Measurements from ENCODE around the gene DPH3.
A peak's percentile ranks its signal among the peaks of the same experiment; 100 is the strongest.

The DPH3 gene

GRCh38 chr3:16240229-16241023, 24.3 kb downstream of the DPH3 start:
- WGBS, result 60% methylated on average over 6 of the region's 6 CpGs
- H3K4me1 ChIP-seq (ENCODE audit: control insufficient read depth, insufficient read depth, low read depth, low read length), result no peaks in the 10 kb centered on the region
- H2BK15ac ChIP-seq (ENCODE audit: low read depth, poor library complexity, severe bottlenecking), result no peak overlapping the region
- H2AFZ ChIP-seq (ENCODE audit: low read depth, low read length), result no peak overlapping the region
- H3K23ac ChIP-seq (ENCODE audit: low read length in 2 of 2), result no peak overlapping the region
- no peak overlapping the region for H4K91ac ChIP-seq (ENCODE audit: low read length)
- H3K27ac ChIP-seq (ENCODE audit: low read length, poor library complexity, severe bottlenecking), result no peak overlapping the region
- no peak overlapping the region for H2AK5ac ChIP-seq (ENCODE audit: low read length, severe bottlenecking)
- H3K14ac ChIP-seq (ENCODE audit: low read length in 2 of 2), result no peak overlapping the region
- H3K4ac ChIP-seq (ENCODE audit: low read depth in 1 of 2, low read length in 2 of 2), result peak overlapping the region in 1 of 2 experiments; percentile 76
- H2BK5ac ChIP-seq (ENCODE audit: low read depth, low read length, poor library complexity, severe bottlenecking), result no peak overlapping the region
- DNase-seq, result peak; percentile 84
- H2BK12ac ChIP-seq (ENCODE audit: low read length in 2 of 2), result peak overlapping the region in 1 of 2 experiments; percentile 60
- H3K36me3 ChIP-seq (ENCODE audit: control insufficient read depth in 1 of 2, insufficient read depth in 2 of 2, low read depth in 1 of 2, low read length in 2 of 2), result no peaks in the 10 kb centered on the region
- no peak overlapping the region for H3K4me2 ChIP-seq (ENCODE audit: low read length, poor library complexity, severe bottlenecking)
- peak overlapping the region in 1 of 2 experiments; percentile 76 for H3K18ac ChIP-seq (ENCODE audit: low read depth in 1 of 2, low read length in 2 of 2)
- H4K8ac ChIP-seq (ENCODE audit: low read length), result no peak overlapping the region
- no peak overlapping the region for H2BK120ac ChIP-seq (ENCODE audit: low read depth, low read length)
- no peaks in the 10 kb centered on the region for H3K9me3 ChIP-seq (ENCODE audit: control insufficient read depth, low read length)
- H3K79me1 ChIP-seq (replicated peaks; ENCODE audit: low read length, poor library complexity, severe bottlenecking), result no peaks in the 10 kb centered on the region
- H3K4me3 ChIP-seq (ENCODE audit: insufficient read depth in 1 of 2, low read depth in 1 of 2, low read length in 2 of 2), result no peak overlapping the region
- no peaks in the 10 kb centered on the region for H3K27me3 ChIP-seq (ENCODE audit: control insufficient read depth in 1 of 2, insufficient read depth in 1 of 2, low read length in 2 of 2)
- peak overlapping the region; percentile 75 for H3K9ac ChIP-seq (ENCODE audit: low read length)

GRCh38 chr3:16239780-16240179, 25.0 kb downstream of the DPH3 start:
- no peak overlapping the region for H3K4ac ChIP-seq (ENCODE audit: low read depth in 1 of 2, low read length in 2 of 2)
- H3K4me2 ChIP-seq (ENCODE audit: low read length, poor library complexity, severe bottlenecking), result no peak overlapping the region
- peak overlapping the region in 1 of 2 experiments; percentile 12 for H3K4me3 ChIP-seq (ENCODE audit: insufficient read depth in 1 of 2, low read depth in 1 of 2, low read length in 2 of 2)
- WGBS, result 9% methylated on average over 4 of the region's 4 CpGs
- H3K27ac ChIP-seq (ENCODE audit: low read length, poor library complexity, severe bottlenecking), result no peak overlapping the region
- H2BK15ac ChIP-seq (ENCODE audit: low read depth, poor library complexity, severe bottlenecking), result no peak overlapping the region
- no peaks in the 10 kb centered on the region for H3K36me3 ChIP-seq (ENCODE audit: control insufficient read depth in 1 of 2, insufficient read depth in 2 of 2, low read depth in 1 of 2, low read length in 2 of 2)
- no peak overlapping the region for H3K23ac ChIP-seq (ENCODE audit: low read length in 2 of 2)
- H2BK120ac ChIP-seq (ENCODE audit: low read depth, low read length), result no peak overlapping the region
- no peak overlapping the region for H4K91ac ChIP-seq (ENCODE audit: low read length)
- no peak overlapping the region for H2AK5ac ChIP-seq (ENCODE audit: low read length, severe bottlenecking)
- no peak overlapping the region for H3K18ac ChIP-seq (ENCODE audit: low read depth in 1 of 2, low read length in 2 of 2)
- H3K27me3 ChIP-seq (ENCODE audit: control insufficient read depth in 1 of 2, insufficient read depth in 1 of 2, low read length in 2 of 2), result no peaks in the 10 kb centered on the region
- no peak overlapping the region for H2AFZ ChIP-seq (ENCODE audit: low read depth, low read length)
- H3K9ac ChIP-seq (ENCODE audit: low read length), result peak overlapping the region; percentile 75
- H3K9me3 ChIP-seq (ENCODE audit: control insufficient read depth, low read length), result no peaks in the 10 kb centered on the region
- H3K4me1 ChIP-seq (ENCODE audit: control insufficient read depth, insufficient read depth, low read depth, low read length), result no peaks in the 10 kb centered on the region
- no peaks in the 10 kb centered on the region for H3K79me1 ChIP-seq (replicated peaks; ENCODE audit: low read length, poor library complexity, severe bottlenecking)
- H2BK5ac ChIP-seq (ENCODE audit: low read depth, low read length, poor library complexity, severe bottlenecking), result no peak overlapping the region
- peak; percentile 76 for DNase-seq
- H2BK12ac ChIP-seq (ENCODE audit: low read length in 2 of 2), result no peak overlapping the region
- H4K8ac ChIP-seq (ENCODE audit: low read length), result no peak overlapping the region
- H3K14ac ChIP-seq (ENCODE audit: low read length in 2 of 2), result no peak overlapping the region

- peak overlapping the region; percentile 66 for H4K8ac ChIP-seq (ENCODE audit: low read length)
- no peak overlapping the region for H2BK15ac ChIP-seq (ENCODE audit: low read depth, poor library complexity, severe bottlenecking)
- no peak overlapping the region for H2AK5ac ChIP-seq (ENCODE audit: low read length, severe bottlenecking)
- H3K27me3 ChIP-seq (ENCODE audit: control insufficient read depth in 1 of 2, insufficient read depth in 1 of 2, low read length in 2 of 2), result no peaks in the 10 kb centered on the region
- H3K18ac ChIP-seq (ENCODE audit: low read depth in 1 of 2, low read length in 2 of 2), result peak overlapping the region; percentile 19 to 63
- H3K9ac ChIP-seq (ENCODE audit: low read length), result peak overlapping the region; percentile 75
- no peak overlapping the region for H2AFZ ChIP-seq (ENCODE audit: low read depth, low read length)
- no peak for DNase-seq
- peak overlapping the region in 1 of 2 experiments; percentile 65 for H2BK12ac ChIP-seq (ENCODE audit: low read length in 2 of 2)
- H3K4me2 ChIP-seq (ENCODE audit: low read length, poor library complexity, severe bottlenecking), result no peak overlapping the region
- no peaks in the 10 kb centered on the region for H3K4me1 ChIP-seq (ENCODE audit: control insufficient read depth, insufficient read depth, low read depth, low read length)
- no peak overlapping the region for H2BK120ac ChIP-seq (ENCODE audit: low read depth, low read length)
- no peak overlapping the region for H3K23ac ChIP-seq (ENCODE audit: low read length in 2 of 2)
- H3K79me1 ChIP-seq (replicated peaks; ENCODE audit: low read length, poor library complexity, severe bottlenecking), result no peaks in the 10 kb centered on the region
- no peaks in the 10 kb centered on the region for H3K9me3 ChIP-seq (ENCODE audit: control insufficient read depth, low read length)
- no peak overlapping the region for H3K4ac ChIP-seq (ENCODE audit: low read depth in 1 of 2, low read length in 2 of 2)
- H2BK5ac ChIP-seq (ENCODE audit: low read depth, low read length, poor library complexity, severe bottlenecking), result no peak overlapping the region
- H3K4me3 ChIP-seq (ENCODE audit: insufficient read depth in 1 of 2, low read depth in 1 of 2, low read length in 2 of 2), result peak overlapping the region in 1 of 2 experiments; percentile 12
- H3K14ac ChIP-seq (ENCODE audit: low read length in 2 of 2), result no peak overlapping the region
- WGBS, result 77% methylated on average over 3 of the region's 3 CpGs
- no peak overlapping the region for H3K27ac ChIP-seq (ENCODE audit: low read length, poor library complexity, severe bottlenecking)
- H4K91ac ChIP-seq (ENCODE audit: low read length), result peak overlapping the region; percentile 15
- no peaks in the 10 kb centered on the region for H3K36me3 ChIP-seq (ENCODE audit: control insufficient read depth in 1 of 2, insufficient read depth in 2 of 2, low read depth in 1 of 2, low read length in 2 of 2)
These were observed 25.5 kb downstream of the DPH3 start for GRCh38 chr3:16239086-16239770.

- H3K18ac ChIP-seq (ENCODE audit: low read depth in 1 of 2, low read length in 2 of 2), result peak overlapping the region in 1 of 2 experiments; percentile 2
- no peak overlapping the region for H3K4me3 ChIP-seq (ENCODE audit: insufficient read depth in 1 of 2, low read depth in 1 of 2, low read length in 2 of 2)
- H3K36me3 ChIP-seq (ENCODE audit: control insufficient read depth in 1 of 2, insufficient read depth in 2 of 2, low read depth in 1 of 2, low read length in 2 of 2), result no peaks in the 10 kb centered on the region
- no peaks in the 10 kb centered on the region for H3K4me1 ChIP-seq (ENCODE audit: control insufficient read depth, insufficient read depth, low read depth, low read length)
- no peak overlapping the region for H2BK15ac ChIP-seq (ENCODE audit: low read depth, poor library complexity, severe bottlenecking)
- H3K4me2 ChIP-seq (ENCODE audit: low read length, poor library complexity, severe bottlenecking), result no peak overlapping the region
- no peaks in the 10 kb centered on the region for H3K79me1 ChIP-seq (replicated peaks; ENCODE audit: low read length, poor library complexity, severe bottlenecking)
- no peak overlapping the region for H2BK120ac ChIP-seq (ENCODE audit: low read depth, low read length)
- no peak overlapping the region for H3K4ac ChIP-seq (ENCODE audit: low read depth in 1 of 2, low read length in 2 of 2)
- H2BK5ac ChIP-seq (ENCODE audit: low read depth, low read length, poor library complexity, severe bottlenecking), result no peak overlapping the region
- H4K8ac ChIP-seq (ENCODE audit: low read length), result no peak overlapping the region
- DNase-seq, result no peak
- no peak overlapping the region for H3K27ac ChIP-seq (ENCODE audit: low read length, poor library complexity, severe bottlenecking)
- H4K91ac ChIP-seq (ENCODE audit: low read length), result no peak overlapping the region
- WGBS, result 76% methylated on average over 3 of the region's 3 CpGs
- H3K9ac ChIP-seq (ENCODE audit: low read length), result no peak overlapping the region
- no peak overlapping the region for H2AFZ ChIP-seq (ENCODE audit: low read depth, low read length)
- H3K27me3 ChIP-seq (ENCODE audit: control insufficient read depth in 1 of 2, insufficient read depth in 1 of 2, low read length in 2 of 2), result no peaks in the 10 kb centered on the region
- H3K9me3 ChIP-seq (ENCODE audit: control insufficient read depth, low read length), result no peaks in the 10 kb centered on the region
- H2AK5ac ChIP-seq (ENCODE audit: low read length, severe bottlenecking), result no peak overlapping the region
- H2BK12ac ChIP-seq (ENCODE audit: low read length in 2 of 2), result no peak overlapping the region
- no peak overlapping the region for H3K23ac ChIP-seq (ENCODE audit: low read length in 2 of 2)
- peak overlapping the region in 1 of 2 experiments; percentile 35 for H3K14ac ChIP-seq (ENCODE audit: low read length in 2 of 2)
These were observed 27.8 kb downstream of the DPH3 start for GRCh38 chr3:16236856-16237393.
